K562 treated with DMSO at 1 percent for 12 hours (cell line): ENCODE measurements around the gene PTER. TPM values are rescaled to one million over a fixed set of nuclear protein-coding genes. Genes with fewer than 3 reads are reported as not detected.

ENCODE experiments used
- total RNA-seq: library from RNA; unstranded; fragments of 300-600 nt; gene quantifications from 2 replicates; pipeline ENCODE4 v1.2.3, GENCODE V29; 2022; ENCODE audit not compliant: insufficient read depth

PTER gene, protein sequence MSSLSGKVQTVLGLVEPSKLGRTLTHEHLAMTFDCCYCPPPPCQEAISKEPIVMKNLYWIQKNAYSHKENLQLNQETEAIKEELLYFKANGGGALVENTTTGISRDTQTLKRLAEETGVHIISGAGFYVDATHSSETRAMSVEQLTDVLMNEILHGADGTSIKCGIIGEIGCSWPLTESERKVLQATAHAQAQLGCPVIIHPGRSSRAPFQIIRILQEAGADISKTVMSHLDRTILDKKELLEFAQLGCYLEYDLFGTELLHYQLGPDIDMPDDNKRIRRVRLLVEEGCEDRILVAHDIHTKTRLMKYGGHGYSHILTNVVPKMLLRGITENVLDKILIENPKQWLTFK
- 13.6 and 19.2 TPM in 2 replicates for total RNA-seq

DNA sequence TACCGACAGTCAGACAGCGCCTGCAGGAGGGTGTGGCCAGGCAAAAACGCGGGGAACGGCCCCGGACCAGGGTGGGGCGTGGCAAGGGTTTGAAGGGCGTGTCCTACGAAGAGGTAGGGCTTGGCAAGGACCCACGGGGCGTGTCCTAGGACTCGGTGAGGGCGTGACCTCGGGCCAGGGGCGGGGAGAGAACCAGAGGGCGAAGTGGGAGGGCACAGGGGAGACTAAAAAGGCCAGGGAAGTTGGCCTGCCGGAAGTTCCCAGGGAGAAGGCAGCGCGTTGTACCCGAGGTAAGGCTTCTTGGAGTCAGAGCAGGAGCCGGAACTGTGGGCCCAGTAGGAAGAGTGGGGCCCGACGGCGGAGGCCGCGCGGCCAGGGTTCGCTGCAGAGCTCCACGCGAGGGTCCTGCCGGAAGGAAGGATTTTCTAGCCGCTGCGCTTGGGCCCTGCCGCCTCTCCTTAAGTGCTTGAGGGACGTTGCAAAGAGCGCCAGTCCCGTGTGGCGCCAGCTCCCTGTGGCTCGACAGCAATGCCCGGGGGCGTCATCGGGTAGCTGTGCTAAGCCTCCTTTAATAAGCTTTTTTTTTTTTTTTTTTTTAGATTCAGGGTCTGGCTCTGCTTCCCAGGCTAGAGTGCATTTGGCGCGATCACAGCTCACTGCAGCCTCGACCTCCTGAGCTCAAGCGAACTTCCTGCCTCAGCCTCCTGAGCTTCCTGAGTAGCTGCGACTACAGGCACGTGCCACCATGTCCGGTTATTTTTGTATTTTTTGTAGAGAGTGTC is at the start of gene PTER:
PTER (plus strand) TSS at position 253 of the 782 bp plus-strand sequence. CDS start 47,375 bp downstream, outside the sequence.

GRCh38 chr10:16521311-16522016 is 84.7 kb downstream of the PTER start, which contains the start of gene C1QL3:
C1QL3 (minus strand) TSS chr10:16521879; CDS start chr10:16521065, 814 bp downstream.

Other genes starting within 250 kb of the PTER start
- gene C1QL3, start 84.9 kb downstream of the PTER start, total RNA-seq = 0.49 TPM in 1 of 2 replicates, not detected in the other